Medulla oblongata (tissue), 1 donor: ENCODE data around the gene JMJD8.
A peak's percentile ranks its signal among the peaks of the same experiment; 100 is the strongest.

Source experiments
- DNase-seq: peaks from one replicate; pipeline ENCODE4 v3.0.0-alpha.2; 2015; ENCODE audit errors: extremely low spot score

Gene JMJD8

GRCh38 chr16:660132-660458 lies 24.0 kb downstream of the JMJD8 start:
- no peak for DNase-seq

GRCh38 chr16:659618-660017 lies 24.5 kb downstream of the JMJD8 start:
- no peak for DNase-seq

- no peak for DNase-seq
These were observed 25.2 kb downstream of the JMJD8 start for GRCh38 chr16:658679-659571.

- no peak for DNase-seq
These were observed 26.6 kb downstream of the JMJD8 start for GRCh38 chr16:657487-657886.

- DNase-seq = no peak
These were observed 30.1 kb downstream of the JMJD8 start for GRCh38 chr16:654034-654433.

- no peak for DNase-seq
These were observed 31.5 kb downstream of the JMJD8 start for GRCh38 chr16:652454-653305.

GRCh38 chr16:651844-652243 lies 32.3 kb downstream of the JMJD8 start:
- no peak for DNase-seq

GRCh38 chr16:649631-650030 lies 34.5 kb downstream of the JMJD8 start:
- DNase-seq = no peak

- DNase-seq = peak; percentile 95
These were observed 35.1 kb downstream of the JMJD8 start, which contains the start of gene WDR90 for GRCh38 chr16:648781-649589. Gene WDR90, plus strand, starts transcription at chr16:649365. Its CDS starts 52 bp downstream, at chr16:649417.

- DNase-seq = no peak
These were observed 35.9 kb downstream of the JMJD8 start for GRCh38 chr16:648071-648780.

GRCh38 chr16:647173-647902 lies 36.8 kb downstream of the JMJD8 start:
- no peak for DNase-seq

- no peak for DNase-seq
These were observed 37.4 kb downstream of the JMJD8 start for GRCh38 chr16:646679-647172.

GRCh38 chr16:645852-646678 lies 38.1 kb downstream of the JMJD8 start:
- DNase-seq = no peak

GRCh38 chr16:644556-644955 lies 39.6 kb downstream of the JMJD8 start:
- no peak for DNase-seq

- DNase-seq = no peak
These were observed 41.1 kb downstream of the JMJD8 start for GRCh38 chr16:643050-643368.

GRCh38 chr16:642189-643049 lies 41.7 kb downstream of the JMJD8 start:
- DNase-seq = peak; percentile 59

- peak; percentile 79 for DNase-seq
These were observed 42.6 kb downstream of the JMJD8 start, which contains the start of gene MCRIP2 for GRCh38 chr16:641326-642188. Gene MCRIP2, plus strand, starts transcription at chr16:641828. Its CDS starts 164 bp downstream, at chr16:641992.

GRCh38 chr16:640614-641013 lies 43.5 kb downstream of the JMJD8 start:
- DNase-seq = no peak
